COLO668 (cell line): ENCODE measurements around the gene SLU7.
"Not testable (repeated sequence)": the region's sequence is repeated elsewhere in the genome, so short reads cannot be mapped to it uniquely, and the experiment has no call there.

Experiments used
- DNase-seq: peaks from one replicate; lab custom pipeline; 2025; ENCODE audit not compliant: unreplicated experiment; lab: John Stamatoyannopoulos, UW

SLU7 gene

GRCh38 chr5:160451281-160451680 is 32.4 kb upstream of the SLU7 start:
- DNase-seq, result no peak

GRCh38 chr5:160450164-160450932 is 31.5 kb upstream of the SLU7 start:
- no peak for DNase-seq

- no peak for DNase-seq
Observed at GRCh38 chr5:160449458-160449857, 30.6 kb upstream of the SLU7 start.

GRCh38 chr5:160448886-160449285 is 30.0 kb upstream of the SLU7 start:
- no peak for DNase-seq

GRCh38 chr5:160445751-160446150 is 26.9 kb upstream of the SLU7 start:
- no peak for DNase-seq

GRCh38 chr5:160445132-160445531 is 26.3 kb upstream of the SLU7 start:
- no peak for DNase-seq

GRCh38 chr5:160444407-160444806 is 25.5 kb upstream of the SLU7 start:
- DNase-seq, result no peak

GRCh38 chr5:160442824-160443431 is 24.0 kb upstream of the SLU7 start:
- no peak for DNase-seq

GRCh38 chr5:160441311-160441781 is 22.5 kb upstream of the SLU7 start:
- DNase-seq, result no peak

- DNase-seq, result peak; percentile 64
Observed at GRCh38 chr5:160439205-160439600, 20.3 kb upstream of the SLU7 start.

GRCh38 chr5:160438316-160439204 is 19.7 kb upstream of the SLU7 start:
- peak; percentile 28 for DNase-seq

GRCh38 chr5:160437271-160437670 is 18.4 kb upstream of the SLU7 start:
- DNase-seq, result no peak

GRCh38 chr5:160436661-160437060 is 17.8 kb upstream of the SLU7 start:
- not testable (repeated sequence) for DNase-seq

- no peak for DNase-seq
Observed at GRCh38 chr5:160436017-160436416, 17.1 kb upstream of the SLU7 start.

GRCh38 chr5:160435532-160435931 is 16.7 kb upstream of the SLU7 start:
- no peak for DNase-seq

- DNase-seq, result peak; percentile 26
Observed at GRCh38 chr5:160434022-160434531, 15.2 kb upstream of the SLU7 start.

- DNase-seq, result no peak
Observed at GRCh38 chr5:160432787-160433186, 13.9 kb upstream of the SLU7 start.

- no peak for DNase-seq
Observed at GRCh38 chr5:160432196-160432595, 13.3 kb upstream of the SLU7 start.

GRCh38 chr5:160427607-160428006 is 8.7 kb upstream of the SLU7 start:
- no peak for DNase-seq

- peak; percentile 27 for DNase-seq
Observed at GRCh38 chr5:160423099-160423498, 4.2 kb upstream of the SLU7 start.

- DNase-seq, result peak; percentile 93
Observed at GRCh38 chr5:160421625-160422258, 2.9 kb upstream of the SLU7 start, which contains the start of gene PTTG1. TSS of gene PTTG1 (plus strand) at chr5:160421855. CDS start at chr5:160422313, 458 bp downstream.
